IMR-90 (cell line): ENCODE measurements around the gene TCF3. TPM values are rescaled to one million over a fixed set of nuclear protein-coding genes. Genes with fewer than 3 reads are reported as not detected.
"Not testable (repeated sequence)": the region's sequence is repeated elsewhere in the genome, so short reads cannot be mapped to it uniquely, and the experiment has no call there.

Source experiments
- ATAC-seq: fragments of 200-7000 bp; cut with Tn5 transposase; 2 replicates; pipeline ENCODE4 v1.9.1; 2020; ENCODE audit warnings: low read depth, mild to moderate bottlenecking, moderate library complexity
- BruUV-seq: library from RNA; stranded (reverse); fragments of 400-500 nt; replicated peaks from 2 replicates; lab custom pipeline; 2021; lab: Mats Ljungman, UMichigan
- CTCF ChIA-PET: fragments of 300-600 bp; formaldehyde crosslinking; extraction: SDS; loops from one replicate; lab custom pipeline; 2021; ENCODE audit warnings: antibody characterized with exemption; lab: Yijun Ruan, JAX
- POLR2A ChIA-PET: fragments of 300-600 bp; sonication (Branson Sonifier 250); formaldehyde crosslinking; loops from one replicate; lab custom pipeline; 2022; ENCODE audit warnings: antibody characterized with exemption; ENCODE audit not compliant: unreplicated experiment; lab: Charles Lee
- DNase-seq: peaks from one replicate; pipeline ENCODE4 v3.0.0; 2013
- H2AFZ ChIP-seq: replicated peaks from 2 replicates; pipeline ENCODE3; 2013; ENCODE audit warnings: low read length, mild to moderate bottlenecking; ENCODE audit not compliant: poor library complexity
- H2AK5ac ChIP-seq: 2 replicates; pipeline ENCODE4 v1.6.1; 2013; ENCODE audit warnings: low read depth, low read length, inconsistent platforms
- H2AK9ac ChIP-seq: replicated peaks from 2 replicates; pipeline ENCODE3; 2013; ENCODE audit warnings: mild to moderate bottlenecking, low read depth, low read length, moderate library complexity; ENCODE audit not compliant: poor library complexity
- H2BK120ac ChIP-seq: 2 replicates; pipeline ENCODE4 v1.6.1; 2013; ENCODE audit warnings: low read depth, low read length, inconsistent platforms
- H2BK15ac ChIP-seq: 3 replicates; pipeline ENCODE4 v1.6.1; 2013; ENCODE audit warnings: low read depth, low read length, inconsistent platforms
- H2BK20ac ChIP-seq: 2 replicates; pipeline ENCODE4 v1.6.1; 2013; ENCODE audit warnings: low read depth, mild to moderate bottlenecking, inconsistent platforms, low read length, moderate library complexity
- H2BK5ac ChIP-seq: 2 replicates; pipeline ENCODE4 v1.6.1; 2013; ENCODE audit warnings: mild to moderate bottlenecking, low read depth, low read length, inconsistent platforms; ENCODE audit not compliant: poor library complexity, severe bottlenecking
- H3K14ac ChIP-seq: replicated peaks from 2 replicates; pipeline ENCODE4 v1.6.1; 2013; ENCODE audit warnings: low read depth, low read length, inconsistent platforms
- H3K18ac ChIP-seq: 2 replicates; pipeline ENCODE4 v1.6.1; 2013; ENCODE audit warnings: low read depth, low read length, control low read depth
- H3K23ac ChIP-seq: 2 replicates; pipeline ENCODE4 v1.6.1; 2013; ENCODE audit warnings: low read depth, low read length, inconsistent platforms
- H3K27ac ChIP-seq: 2 replicates; pipeline ENCODE4 v1.5.1; 2013; ENCODE audit warnings: mild to moderate bottlenecking, control low read depth, low read length; ENCODE audit not compliant: insufficient read depth
- H3K27me3 ChIP-seq: 2 replicates; pipeline ENCODE4 v1.6.1; 2013; ENCODE audit warnings: low read length; ENCODE audit not compliant: control insufficient read depth, insufficient read depth
- H3K36me3 ChIP-seq: 2 replicates; pipeline ENCODE4 v1.6.1; 2013; ENCODE audit warnings: low read length, mixed read lengths; ENCODE audit not compliant: control insufficient read depth, insufficient read depth
- H3K4ac ChIP-seq: 2 replicates; pipeline ENCODE4 v1.6.1; 2013; ENCODE audit warnings: low read depth, low read length, inconsistent platforms
- H3K4me1 ChIP-seq: 2 replicates; pipeline ENCODE4 v1.6.1; 2013; ENCODE audit warnings: low read length, mixed read lengths; ENCODE audit not compliant: control insufficient read depth, insufficient read depth
- H3K4me2 ChIP-seq: 2 replicates; pipeline ENCODE4 v1.6.1; 2013; ENCODE audit warnings: low read depth, mild to moderate bottlenecking, control low read depth, low read length, moderate library complexity
- H3K4me3 ChIP-seq: 2 replicates; pipeline ENCODE4 v1.5.1; 2013; ENCODE audit warnings: low read depth, mild to moderate bottlenecking, control low read depth, low read length, moderate library complexity; ENCODE audit not compliant: insufficient read depth
- H3K56ac ChIP-seq: 2 replicates; pipeline ENCODE4 v1.6.1; 2013; ENCODE audit warnings: low read length, inconsistent platforms; ENCODE audit not compliant: insufficient read depth; ENCODE audit errors: extremely low read depth
- H3K79me1 ChIP-seq, 2 experiments: 2 replicates each; pipeline ENCODE4 v1.6.1; 2013; ENCODE audit warnings: low read length in 2 of 2, inconsistent platforms in 1 of 2, low read depth in 1 of 2
- H3K9ac ChIP-seq: 2 replicates; pipeline ENCODE4 v1.6.1; 2013; ENCODE audit warnings: low read depth, low read length, control low read depth
- H3K9me1 ChIP-seq: 2 replicates; pipeline ENCODE4 v1.6.1; 2013; ENCODE audit warnings: low read length, inconsistent platforms; ENCODE audit not compliant: insufficient read depth
- H3K9me3 ChIP-seq: 2 replicates; pipeline ENCODE4 v1.6.1; 2013; ENCODE audit warnings: low read length; ENCODE audit not compliant: control insufficient read depth, insufficient read depth
- H4K20me1 ChIP-seq: 2 replicates; pipeline ENCODE4 v1.6.1; 2013; ENCODE audit warnings: low read length, inconsistent platforms; ENCODE audit not compliant: insufficient read depth
- H4K5ac ChIP-seq: 2 replicates; pipeline ENCODE4 v1.6.1; 2013; ENCODE audit warnings: mild to moderate bottlenecking, low read depth, low read length, control low read depth
- H4K8ac ChIP-seq, 2 experiments: 2 replicates each; pipeline ENCODE4 v1.6.1; 2013; ENCODE audit warnings: low read depth in 2 of 2, low read length in 2 of 2, control low read depth in 1 of 2, inconsistent platforms in 1 of 2
- H4K91ac ChIP-seq: 2 replicates; pipeline ENCODE4 v1.6.1; 2013; ENCODE audit warnings: low read depth, low read length, inconsistent platforms; ENCODE audit not compliant: insufficient read depth
- WGBS, 2 experiments: methylation state at CpG; one replicate each; pipeline versions ENCODE4 v1.1.5 to v1.1.7; 2013; ENCODE audit warnings: missing lambda C conversion rate in 2 of 2; ENCODE audit not compliant: insufficient read length in 1 of 2; ENCODE audit errors: extremely low coverage in 2 of 2; 5-methylcytosine and 5-hydroxymethylcytosine counted together
- dilution Hi-C: fragments of 300-500 bp; cut with HindIII; formaldehyde crosslinking; loops from one replicate; pipeline ENCODE4 v1.14.3; 2018; ENCODE audit warnings: low sequenced_read_pairs; ENCODE audit not compliant: unreplicated experiment
- in situ Hi-C: fragments of 300-500 bp; cut with MboI; formaldehyde crosslinking; loops from 3 replicates; pipeline ENCODE4 v1.14.3; 2019; ENCODE audit warnings: low sequenced_read_pairs, inconsistent platforms, mixed read lengths
- intact Hi-C: fragments of 100-400 bp; cut with micrococcal nuclease; formaldehyde crosslinking; loops from 2 replicates; pipeline ENCODE4 v1.10.0; 2022
- polyA plus RNA-seq, 3 experiments: library from polyadenylated mRNA; depleted of rRNA; stranded (reverse); fragments of >200 nt; gene quantifications; 2 replicates each; pipeline ENCODE4 v1.2.3, GENCODE V29; 2012; ENCODE audit warnings: low replicate concordance in 1 of 3
- total RNA-seq: library from RNA; depleted of rRNA; stranded (reverse); fragments of >200 nt; gene quantifications from 2 replicates; pipeline ENCODE4 v1.2.3, GENCODE V29; 2012

TCF3 gene
- total and polyA plus RNA-seq, 2 of the 4 experiments (the other 2 are of a cell fraction) = 29.9 to 127 TPM

GRCh38 chr19:1663227-1663626 is 10.8 kb upstream of the TCF3 start:
- H3K9me1 ChIP-seq, H2BK120ac ChIP-seq, H2BK5ac ChIP-seq, H3K79me1 ChIP-seq, in situ Hi-C loops, H2AK9ac ChIP-seq, H3K36me3 ChIP-seq, POLR2A ChIA-PET, ATAC-seq, H3K4me2 ChIP-seq, H3K18ac ChIP-seq, dilution Hi-C loops, H2BK15ac ChIP-seq, H4K91ac ChIP-seq, H2BK20ac ChIP-seq, H2AK5ac ChIP-seq, H3K27ac ChIP-seq, H3K4me3 ChIP-seq, H4K5ac ChIP-seq, H3K23ac ChIP-seq, H3K56ac ChIP-seq, CTCF ChIA-PET, H4K20me1 ChIP-seq, H3K4ac ChIP-seq, BruUV-seq, H3K9me3 ChIP-seq, H2AFZ ChIP-seq, intact Hi-C loops, H4K8ac ChIP-seq, DNase-seq, H3K4me1 ChIP-seq, H3K14ac ChIP-seq, H3K9ac ChIP-seq: not testable (repeated sequence)
- WGBS, 2 experiments = no CpG with 5 or more reads among the region's 7 CpGs
- peaks cover 22% of the 10 kb centered on the region for H3K27me3 ChIP-seq
